ENCODE results near the gene PAX7.

PAX7 gene

DNA sequence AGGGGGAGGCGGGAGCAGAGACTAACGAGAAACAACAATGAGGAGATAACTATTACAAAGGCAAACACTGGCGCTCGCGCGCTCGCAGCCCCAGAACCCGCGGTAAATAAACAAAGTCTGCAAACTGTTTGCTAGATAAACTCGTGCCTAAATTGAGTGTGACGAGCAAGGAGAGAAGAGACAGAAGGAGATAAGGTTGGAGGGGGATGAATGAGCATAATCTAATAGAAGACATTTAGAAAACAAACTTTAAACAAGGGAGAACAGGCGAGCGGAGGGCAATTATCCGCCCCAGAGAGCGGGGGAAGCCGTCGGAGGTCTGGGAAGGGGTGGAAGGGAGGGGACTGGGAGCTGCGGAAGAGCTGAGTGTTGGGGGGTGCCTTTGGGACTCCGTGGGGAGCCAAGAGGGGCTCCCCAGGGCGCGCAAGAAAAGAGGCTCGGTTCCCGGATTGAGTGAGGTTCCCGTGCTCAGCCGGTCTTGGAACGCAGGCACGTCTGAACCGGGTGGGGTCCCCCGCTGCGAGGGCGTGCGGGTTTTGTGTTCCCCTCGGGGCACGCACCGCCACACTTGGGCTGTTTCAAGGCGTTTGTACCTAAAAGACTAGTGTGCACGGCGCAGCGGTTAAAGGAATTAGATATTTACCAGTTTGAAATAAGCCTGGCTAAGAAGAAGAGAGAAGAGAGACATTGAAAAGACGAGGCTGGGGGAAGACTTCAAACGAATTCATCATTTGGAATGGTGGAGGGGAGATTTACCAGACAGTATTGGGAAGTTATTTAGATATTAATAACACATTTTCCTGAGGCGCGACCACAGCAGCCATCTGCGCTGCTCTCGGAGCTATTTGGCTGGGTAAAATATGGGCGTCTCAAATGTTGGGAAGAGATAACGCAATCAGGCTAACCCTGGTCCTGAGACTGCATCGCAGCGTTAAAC is 10.6 kb downstream of the PAX7 start:
- no peaks in the 10 kb centered on the region for H3K4me1 ChIP-seq (ENCODE audit: control insufficient read depth in 1 of 2, insufficient read depth in 1 of 2, low read depth in 1 of 2, low read length in 1 of 2)
- H3K4me3 ChIP-seq (ENCODE audit: low read depth in 1 of 2, low read length in 1 of 2), result no peak overlapping the region
- no peaks in the 10 kb centered on the region for H3K36me3 ChIP-seq
- peaks cover 100% of the 10 kb centered on the region for H3K27me3 ChIP-seq
- H3K9me3 ChIP-seq, result no peaks in the 10 kb centered on the region
- no peak overlapping the region for H3K27ac ChIP-seq
- TF ChIP-seq, protein P1, sequence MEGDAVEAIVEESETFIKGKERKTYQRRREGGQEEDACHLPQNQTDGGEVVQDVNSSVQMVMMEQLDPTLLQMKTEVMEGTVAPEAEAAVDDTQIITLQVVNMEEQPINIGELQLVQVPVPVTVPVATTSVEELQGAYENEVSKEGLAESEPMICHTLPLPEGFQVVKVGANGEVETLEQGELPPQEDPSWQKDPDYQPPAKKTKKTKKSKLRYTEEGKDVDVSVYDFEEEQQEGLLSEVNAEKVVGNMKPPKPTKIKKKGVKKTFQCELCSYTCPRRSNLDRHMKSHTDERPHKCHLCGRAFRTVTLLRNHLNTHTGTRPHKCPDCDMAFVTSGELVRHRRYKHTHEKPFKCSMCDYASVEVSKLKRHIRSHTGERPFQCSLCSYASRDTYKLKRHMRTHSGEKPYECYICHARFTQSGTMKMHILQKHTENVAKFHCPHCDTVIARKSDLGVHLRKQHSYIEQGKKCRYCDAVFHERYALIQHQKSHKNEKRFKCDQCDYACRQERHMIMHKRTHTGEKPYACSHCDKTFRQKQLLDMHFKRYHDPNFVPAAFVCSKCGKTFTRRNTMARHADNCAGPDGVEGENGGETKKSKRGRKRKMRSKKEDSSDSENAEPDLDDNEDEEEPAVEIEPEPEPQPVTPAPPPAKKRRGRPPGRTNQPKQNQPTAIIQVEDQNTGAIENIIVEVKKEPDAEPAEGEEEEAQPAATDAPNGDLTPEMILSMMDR (IDR thresholded peaks at IDR 0.05), result no peak

DNA sequence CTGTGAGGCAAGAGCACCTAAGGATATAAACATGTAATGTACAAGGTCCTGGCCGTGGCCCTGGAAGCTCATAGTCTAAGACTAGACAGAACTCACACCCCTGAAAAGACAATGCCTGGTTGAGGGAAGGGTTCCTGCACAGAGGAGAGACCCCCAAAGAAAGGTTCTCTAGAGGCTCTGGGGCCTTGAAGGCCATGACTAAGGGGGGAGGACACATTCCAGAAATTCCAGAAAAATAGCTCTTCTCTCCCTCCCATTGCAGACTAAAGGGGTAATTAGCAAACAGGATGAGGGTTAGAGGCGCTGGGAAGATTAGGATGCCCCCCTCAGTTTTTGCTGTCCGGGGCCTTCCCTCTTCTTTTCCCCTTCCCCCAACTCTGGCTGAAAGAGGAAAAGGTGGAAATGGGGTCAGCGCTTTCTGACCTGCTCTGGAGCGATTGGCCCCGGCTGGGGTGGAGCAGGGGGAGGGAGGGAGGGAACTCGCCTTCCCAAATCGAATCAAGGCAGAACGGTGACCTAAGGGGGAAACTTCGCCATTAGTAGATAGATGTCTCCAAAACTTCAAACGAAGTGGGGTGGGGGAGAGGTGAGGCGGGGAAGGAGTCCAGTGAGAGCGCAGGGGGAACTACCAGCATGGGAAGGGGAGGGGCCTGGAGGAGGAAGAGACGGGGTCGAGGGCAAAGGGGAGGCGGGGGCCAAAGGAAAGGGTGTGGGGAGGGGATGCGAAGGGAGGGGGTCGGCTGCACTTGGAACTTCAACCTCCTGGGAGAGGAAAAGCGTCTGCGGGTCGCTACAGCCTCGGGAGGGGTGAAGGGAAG is 11.8 kb downstream of the PAX7 start:
- H3K9me3 ChIP-seq, result no peaks in the 10 kb centered on the region
- no peaks in the 10 kb centered on the region for H3K4me1 ChIP-seq (ENCODE audit: control insufficient read depth in 1 of 2, insufficient read depth in 1 of 2, low read depth in 1 of 2, low read length in 1 of 2)
- H3K27me3 ChIP-seq, result peaks cover 100% of the 10 kb centered on the region
- no peaks in the 10 kb centered on the region for H3K36me3 ChIP-seq
- TF ChIP-seq, protein P1 (IDR thresholded peaks at IDR 0.05), result no peak
- no peak overlapping the region for H3K27ac ChIP-seq
- no peak overlapping the region for H3K4me3 ChIP-seq (ENCODE audit: low read depth in 1 of 2, low read length in 1 of 2)

DNA sequence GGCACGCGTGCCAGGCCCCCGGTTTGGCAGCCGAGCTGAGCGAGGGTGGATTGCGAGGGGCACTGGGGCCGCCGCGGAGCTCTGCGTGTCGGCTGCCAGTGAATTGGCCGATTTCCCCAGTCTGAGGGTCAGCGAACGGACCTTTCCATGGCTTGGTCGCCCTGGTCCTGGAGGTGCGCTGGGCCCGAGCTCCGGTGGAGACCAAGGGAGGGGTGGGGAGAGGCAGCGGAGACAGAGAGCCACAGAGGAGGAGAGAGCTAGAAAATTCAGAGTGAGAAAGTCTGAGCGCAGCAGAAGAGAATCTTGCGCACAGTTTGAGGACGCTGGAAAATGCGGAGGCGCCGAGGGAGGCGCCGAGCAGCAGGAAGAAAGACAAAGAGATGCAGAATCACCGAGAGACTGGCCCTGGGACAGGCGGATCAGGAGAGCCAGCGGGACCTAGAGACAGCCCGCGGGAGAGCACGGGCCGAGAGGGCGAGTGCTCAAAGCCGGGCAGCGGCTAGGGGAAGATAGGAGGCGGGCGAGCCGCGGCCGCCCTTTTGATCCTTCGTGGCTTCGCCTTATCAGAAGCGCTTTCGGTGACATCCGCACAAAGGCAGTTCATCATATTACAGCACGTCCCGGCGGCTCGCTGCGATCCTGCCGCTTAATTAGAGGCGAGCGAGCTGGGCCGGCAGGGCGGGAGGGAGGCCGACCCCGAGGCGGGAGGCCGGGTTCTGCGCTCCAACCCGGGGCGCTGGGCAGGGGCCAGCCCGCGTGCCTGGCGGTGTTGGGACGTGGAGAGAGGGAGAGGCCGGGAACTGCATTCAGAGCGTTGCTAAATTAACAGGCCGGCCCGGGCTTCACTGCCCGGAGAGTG is 12.7 kb downstream of the PAX7 start:
- Histone ChIP-seq H3K4me3 (ENCODE audit: low read depth in 1 of 2, low read length in 1 of 2) (no peak overlapping the region), H3K9me3 (no peaks in the 10 kb centered on the region), H3K27ac (no peak overlapping the region), H3K27me3 (peaks cover 100% of the 10 kb centered on the region), H3K36me3 (no peaks in the 10 kb centered on the region), H3K4me1 (ENCODE audit: control insufficient read depth in 1 of 2, insufficient read depth in 1 of 2, low read depth in 1 of 2, low read length in 1 of 2) (no peaks in the 10 kb centered on the region)
- TF ChIP-seq, protein P1 (IDR thresholded peaks at IDR 0.05), result no peak

DNA sequence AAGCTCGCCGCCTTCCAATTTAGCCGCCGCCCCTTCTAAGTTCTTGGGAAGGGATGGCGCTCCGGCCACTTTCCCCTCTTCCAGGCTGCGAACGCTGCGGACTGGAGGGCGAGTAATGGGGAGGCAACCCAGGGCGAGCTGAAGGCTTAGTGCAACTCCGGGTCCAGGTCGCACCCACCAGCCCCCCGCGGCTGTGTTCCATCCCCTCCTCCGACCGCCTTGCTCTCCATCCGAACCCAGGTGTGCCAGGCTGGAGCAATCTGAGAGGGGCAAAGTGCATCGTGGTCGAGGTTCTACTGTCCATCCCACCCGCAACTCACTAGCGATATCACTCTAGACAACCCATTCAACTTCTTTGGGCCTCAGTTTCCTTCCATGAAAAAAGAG is 13.4 kb downstream of the PAX7 start:
- Histone ChIP-seq H3K27ac (no peak overlapping the region), H3K27me3 (peaks cover 100% of the 10 kb centered on the region), H3K9me3 (no peaks in the 10 kb centered on the region), H3K36me3 (no peaks in the 10 kb centered on the region), H3K4me1 (ENCODE audit: control insufficient read depth in 1 of 2, insufficient read depth in 1 of 2, low read depth in 1 of 2, low read length in 1 of 2) (no peaks in the 10 kb centered on the region), H3K4me3 (ENCODE audit: low read depth in 1 of 2, low read length in 1 of 2) (no peak overlapping the region)
- TF ChIP-seq, protein P1 (IDR thresholded peaks at IDR 0.05), result no peak

DNA sequence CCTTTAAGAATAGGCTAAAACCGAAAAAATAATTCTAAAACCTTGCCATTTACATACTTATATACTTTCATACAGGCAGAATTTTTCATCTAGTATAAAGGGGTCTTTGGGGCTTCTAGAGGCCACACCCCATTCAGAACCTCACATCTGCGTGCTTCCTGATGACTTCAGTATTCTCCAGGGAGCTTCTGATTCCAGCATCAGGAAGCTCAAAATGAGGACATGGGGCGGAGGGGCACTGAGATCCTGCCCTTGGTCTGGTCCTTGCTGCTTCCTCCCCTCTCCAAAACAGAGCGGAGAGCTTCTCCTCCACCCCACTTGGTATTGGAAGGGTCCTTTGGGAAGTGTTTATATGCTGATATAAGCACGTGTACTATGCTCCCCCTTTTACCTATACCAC is 13.8 kb downstream of the PAX7 start:
- H3K27me3 ChIP-seq, result peaks cover 100% of the 10 kb centered on the region

More for the DNA sequence above, 13.8 kb downstream of the PAX7 start:
- TF ChIP-seq, protein P1 (IDR thresholded peaks at IDR 0.05), result no peak
- H3K36me3 ChIP-seq, result no peaks in the 10 kb centered on the region
- no peak overlapping the region for H3K4me3 ChIP-seq (ENCODE audit: low read depth in 1 of 2, low read length in 1 of 2)
- H3K27ac ChIP-seq, result no peak overlapping the region
- H3K4me1 ChIP-seq (ENCODE audit: control insufficient read depth in 1 of 2, insufficient read depth in 1 of 2, low read depth in 1 of 2, low read length in 1 of 2), result no peaks in the 10 kb centered on the region
- no peaks in the 10 kb centered on the region for H3K9me3 ChIP-seq
